Measurements from ENCODE around the gene UQCRHL.

DNA sequence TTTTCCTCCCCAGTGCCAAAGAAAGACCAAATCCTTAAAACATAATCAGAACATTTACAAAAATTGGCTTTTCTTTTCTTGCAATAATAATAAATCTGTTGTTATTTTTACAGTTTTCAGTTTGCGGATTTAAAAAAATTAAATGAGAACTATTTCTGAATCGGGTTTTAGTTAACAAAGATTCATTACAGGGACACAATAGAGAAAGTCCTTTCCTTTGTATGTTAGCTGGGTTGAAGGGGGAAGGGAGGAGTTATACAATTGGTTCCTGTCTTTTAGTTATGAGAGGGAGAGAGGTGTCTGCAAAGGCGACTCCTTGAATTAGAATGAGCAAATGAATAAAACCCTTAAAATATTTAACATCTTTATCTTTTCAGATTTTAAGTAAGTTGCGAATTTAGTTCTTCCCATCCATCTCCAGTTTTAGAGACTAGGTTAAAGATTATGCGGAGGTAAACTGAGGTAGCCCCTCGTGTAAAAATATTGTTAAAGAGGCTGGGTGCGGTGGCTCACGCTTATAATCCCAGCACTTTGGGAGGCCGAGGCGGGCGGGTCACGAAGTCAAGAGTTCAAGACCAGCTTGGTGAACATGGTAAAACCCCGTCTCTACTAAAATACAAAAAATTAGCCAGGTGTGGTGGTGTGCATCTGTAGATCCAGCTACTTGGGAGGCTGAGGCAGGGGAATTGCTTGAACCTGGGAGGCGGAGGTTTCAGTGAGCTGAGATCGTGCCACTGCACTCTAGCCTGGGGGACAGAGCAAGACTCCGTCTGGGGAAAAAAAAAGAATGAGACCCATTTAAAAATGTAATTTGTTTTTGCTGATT, 44.0 kb upstream of the UQCRHL start:
- no peak for TF ChIP-seq EP300 (IDR thresholded peaks at IDR 0.05)
- TF ChIP-seq, protein P1, sequence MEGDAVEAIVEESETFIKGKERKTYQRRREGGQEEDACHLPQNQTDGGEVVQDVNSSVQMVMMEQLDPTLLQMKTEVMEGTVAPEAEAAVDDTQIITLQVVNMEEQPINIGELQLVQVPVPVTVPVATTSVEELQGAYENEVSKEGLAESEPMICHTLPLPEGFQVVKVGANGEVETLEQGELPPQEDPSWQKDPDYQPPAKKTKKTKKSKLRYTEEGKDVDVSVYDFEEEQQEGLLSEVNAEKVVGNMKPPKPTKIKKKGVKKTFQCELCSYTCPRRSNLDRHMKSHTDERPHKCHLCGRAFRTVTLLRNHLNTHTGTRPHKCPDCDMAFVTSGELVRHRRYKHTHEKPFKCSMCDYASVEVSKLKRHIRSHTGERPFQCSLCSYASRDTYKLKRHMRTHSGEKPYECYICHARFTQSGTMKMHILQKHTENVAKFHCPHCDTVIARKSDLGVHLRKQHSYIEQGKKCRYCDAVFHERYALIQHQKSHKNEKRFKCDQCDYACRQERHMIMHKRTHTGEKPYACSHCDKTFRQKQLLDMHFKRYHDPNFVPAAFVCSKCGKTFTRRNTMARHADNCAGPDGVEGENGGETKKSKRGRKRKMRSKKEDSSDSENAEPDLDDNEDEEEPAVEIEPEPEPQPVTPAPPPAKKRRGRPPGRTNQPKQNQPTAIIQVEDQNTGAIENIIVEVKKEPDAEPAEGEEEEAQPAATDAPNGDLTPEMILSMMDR (IDR thresholded peaks at IDR 0.05), result no peak
